Neural progenitor cell (in vitro differentiated cells): ENCODE data around the gene TOMM7.

Experiments
- EZH2 ChIP-seq: fragments of 200-600 bp; sonication (generic); IDR thresholded peaks from 2 replicates; pipeline ENCODE4 v1.6.1; 2017; ENCODE audit warnings: antibody characterized with exemption, mild to moderate bottlenecking, moderate library complexity
- EZH2phosphoT487 ChIP-seq: fragments of 200-600 bp; sonication (generic); IDR thresholded peaks from 2 replicates; pipeline ENCODE4 v1.6.1; 2017; ENCODE audit warnings: antibody characterized with exemption
- TF ChIP-seq, protein P1 (sequence below): fragments of 200-600 bp; sonication (generic); IDR thresholded peaks from 2 replicates; pipeline ENCODE4 v1.5.1; 2017; ENCODE audit warnings: antibody characterized with exemption, mild to moderate bottlenecking

DNA sequence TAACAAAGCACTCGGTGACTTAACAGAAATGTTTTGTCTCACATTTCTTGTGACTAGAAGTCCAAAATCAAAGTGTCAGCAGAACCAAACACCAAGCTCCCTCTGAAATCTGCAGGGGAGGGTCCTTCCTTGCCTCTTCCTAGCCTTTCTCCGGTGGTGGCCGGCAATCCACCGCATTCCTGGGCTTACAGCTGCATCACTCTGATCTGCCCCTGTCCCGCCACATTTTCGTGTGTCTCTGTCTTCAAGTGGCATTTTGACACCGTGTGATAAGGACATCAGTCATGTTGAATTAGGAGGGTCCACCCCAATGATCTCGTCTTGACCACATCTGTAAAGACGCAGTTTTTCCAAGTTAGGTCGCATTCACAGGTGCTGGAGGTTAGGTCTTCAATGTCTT, 30.5 kb upstream of the TOMM7 start:
- TF ChIP-seq EZH2 (no peak), EZH2phosphoT487 (no peak)
- TF ChIP-seq, protein P1, sequence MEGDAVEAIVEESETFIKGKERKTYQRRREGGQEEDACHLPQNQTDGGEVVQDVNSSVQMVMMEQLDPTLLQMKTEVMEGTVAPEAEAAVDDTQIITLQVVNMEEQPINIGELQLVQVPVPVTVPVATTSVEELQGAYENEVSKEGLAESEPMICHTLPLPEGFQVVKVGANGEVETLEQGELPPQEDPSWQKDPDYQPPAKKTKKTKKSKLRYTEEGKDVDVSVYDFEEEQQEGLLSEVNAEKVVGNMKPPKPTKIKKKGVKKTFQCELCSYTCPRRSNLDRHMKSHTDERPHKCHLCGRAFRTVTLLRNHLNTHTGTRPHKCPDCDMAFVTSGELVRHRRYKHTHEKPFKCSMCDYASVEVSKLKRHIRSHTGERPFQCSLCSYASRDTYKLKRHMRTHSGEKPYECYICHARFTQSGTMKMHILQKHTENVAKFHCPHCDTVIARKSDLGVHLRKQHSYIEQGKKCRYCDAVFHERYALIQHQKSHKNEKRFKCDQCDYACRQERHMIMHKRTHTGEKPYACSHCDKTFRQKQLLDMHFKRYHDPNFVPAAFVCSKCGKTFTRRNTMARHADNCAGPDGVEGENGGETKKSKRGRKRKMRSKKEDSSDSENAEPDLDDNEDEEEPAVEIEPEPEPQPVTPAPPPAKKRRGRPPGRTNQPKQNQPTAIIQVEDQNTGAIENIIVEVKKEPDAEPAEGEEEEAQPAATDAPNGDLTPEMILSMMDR: no peak
